A549 treated with ZK216348 at 1 μM for 4 hours (cell line): Measurements from ENCODE around the gene BLTP2. TPM values are rescaled to one million over a fixed set of nuclear protein-coding genes. Genes with fewer than 3 reads are reported as not detected.

Experiments
- total RNA-seq: library from RNA; stranded (reverse); fragments of 200-300 nt; extraction: Qiagen RNA extraction; gene quantifications from 5 replicates; pipeline ENCODE4 v1.2.3, GENCODE V29; 2022; ENCODE audit warnings: low read depth

The BLTP2 gene
- total RNA-seq: 61.0 to 66.2 TPM (median 61.5 TPM) in 5 replicates

GRCh38 chr17:28644787-28645575, at the start of gene BLTP2:
TSS of gene BLTP2 (minus strand) at chr17:28645158. CDS start at chr17:28645056, 102 bp downstream.

GRCh38 chr17:28661635-28662526, 16.9 kb upstream of the BLTP2 start, which contains the start of the genes SDF2 and SUPT6H:
TSS of gene SDF2 (minus strand) at chr17:28661906. CDS start at chr17:28661876, 30 bp downstream.
TSS of gene SUPT6H (plus strand) at chr17:28662205. CDS start at chr17:28673402, 11,197 bp downstream.

GRCh38 chr17:28613931-28614381, 31.0 kb downstream of the BLTP2 start, which contains the start of gene RSKR:
TSS of gene RSKR (minus strand) at chr17:28614185. CDS start at chr17:28614161, 24 bp downstream.

GRCh38 chr17:28598799-28599310, 46.1 kb downstream of the BLTP2 start, which contains the start of gene SPAG5:
TSS of gene SPAG5 (minus strand) at chr17:28599025. CDS start at chr17:28598946, 79 bp downstream.

Other genes with a start within 250 kb of the BLTP2 start
- 13.8 to 24.9 TPM (median 20.2 TPM) in 5 replicates for gene SLC46A1, start 238.9 kb downstream of the BLTP2 start, total RNA-seq
- 0.08 to 0.20 TPM (median 0.16 TPM) in 5 replicates for gene SLC13A2, start 171.5 kb downstream of the BLTP2 start, total RNA-seq
- gene FOXN1, start 138.8 kb downstream of the BLTP2 start, total RNA-seq: 0.05 to 0.07 TPM in 2 of 5 replicates, not detected in the others
- gene UNC119, start 92.5 kb downstream of the BLTP2 start, total RNA-seq: 21.0 to 36.1 TPM (median 33.5 TPM) in 5 replicates
- 53.5 to 67.3 TPM (median 60.9 TPM) in 5 replicates for gene PIGS, start 73.6 kb downstream of the BLTP2 start, total RNA-seq
- 2.0 to 3.2 TPM (median 2.1 TPM) in 5 replicates for gene ALDOC, start 68.3 kb downstream of the BLTP2 start, total RNA-seq
- gene SPAG5, start 46.1 kb downstream of the BLTP2 start, total RNA-seq: 76.7 to 85.2 TPM (median 79.1 TPM) in 5 replicates
- gene RSKR, start 31.0 kb downstream of the BLTP2 start, total RNA-seq: 2.9 to 5.4 TPM (median 4.7 TPM) in 5 replicates
- gene SDF2, start 16.7 kb upstream of the BLTP2 start, total RNA-seq: 67.9 to 89.2 TPM (median 82.9 TPM) in 5 replicates
- gene SUPT6H, start 17.0 kb upstream of the BLTP2 start, total RNA-seq: 60.7 to 79.0 TPM (median 77.6 TPM) in 5 replicates
- 1.1 to 1.8 TPM (median 1.4 TPM) in 5 replicates for gene PROCA1, start 66.7 kb upstream of the BLTP2 start, total RNA-seq
- gene RAB34, start 72.7 kb upstream of the BLTP2 start, total RNA-seq: 209 to 253 TPM (median 243 TPM) in 5 replicates
- 1,899 to 3,039 TPM (median 2,180 TPM) in 5 replicates for gene RPL23A, start 74.8 kb upstream of the BLTP2 start, total RNA-seq
- gene TLCD1, start 81.1 kb upstream of the BLTP2 start, total RNA-seq: 31.0 to 54.2 TPM (median 46.9 TPM) in 5 replicates
- gene NEK8, start 83.6 kb upstream of the BLTP2 start, total RNA-seq: 2.2 to 5.0 TPM (median 4.8 TPM) in 5 replicates
- gene TRAF4, start 98.9 kb upstream of the BLTP2 start, total RNA-seq: 41.3 to 86.1 TPM (median 77.9 TPM) in 5 replicates
- gene FAM222B, start 197.6 kb upstream of the BLTP2 start, total RNA-seq: 26.8 to 41.1 TPM (median 35.3 TPM) in 5 replicates
- gene ERAL1, start 209.9 kb upstream of the BLTP2 start, total RNA-seq: 65.8 to 89.5 TPM (median 86.6 TPM) in 5 replicates